Measurements from ENCODE around the gene ARHGAP42.

DNA sequence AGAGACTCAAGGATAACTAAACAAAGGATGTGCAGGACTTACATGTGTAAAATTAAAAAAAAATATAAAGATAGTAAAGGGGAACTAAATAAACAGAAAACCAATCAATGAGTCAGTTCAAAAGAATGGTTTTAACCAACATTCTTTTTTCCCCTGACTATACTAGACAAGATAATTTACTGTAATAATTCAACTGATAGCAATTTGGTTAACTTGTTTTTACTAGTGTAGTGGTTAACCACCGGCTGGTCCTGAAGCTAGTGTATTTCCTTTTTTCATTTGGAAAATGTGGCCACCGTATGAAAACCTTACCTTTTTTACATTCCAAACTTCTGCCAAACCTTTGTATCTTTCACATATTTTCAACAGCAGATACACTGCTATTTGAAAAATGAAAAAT is 123.1 kb downstream of the ARHGAP42 start:
- TF ChIP-seq, protein P1, sequence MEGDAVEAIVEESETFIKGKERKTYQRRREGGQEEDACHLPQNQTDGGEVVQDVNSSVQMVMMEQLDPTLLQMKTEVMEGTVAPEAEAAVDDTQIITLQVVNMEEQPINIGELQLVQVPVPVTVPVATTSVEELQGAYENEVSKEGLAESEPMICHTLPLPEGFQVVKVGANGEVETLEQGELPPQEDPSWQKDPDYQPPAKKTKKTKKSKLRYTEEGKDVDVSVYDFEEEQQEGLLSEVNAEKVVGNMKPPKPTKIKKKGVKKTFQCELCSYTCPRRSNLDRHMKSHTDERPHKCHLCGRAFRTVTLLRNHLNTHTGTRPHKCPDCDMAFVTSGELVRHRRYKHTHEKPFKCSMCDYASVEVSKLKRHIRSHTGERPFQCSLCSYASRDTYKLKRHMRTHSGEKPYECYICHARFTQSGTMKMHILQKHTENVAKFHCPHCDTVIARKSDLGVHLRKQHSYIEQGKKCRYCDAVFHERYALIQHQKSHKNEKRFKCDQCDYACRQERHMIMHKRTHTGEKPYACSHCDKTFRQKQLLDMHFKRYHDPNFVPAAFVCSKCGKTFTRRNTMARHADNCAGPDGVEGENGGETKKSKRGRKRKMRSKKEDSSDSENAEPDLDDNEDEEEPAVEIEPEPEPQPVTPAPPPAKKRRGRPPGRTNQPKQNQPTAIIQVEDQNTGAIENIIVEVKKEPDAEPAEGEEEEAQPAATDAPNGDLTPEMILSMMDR (IDR thresholded peaks at IDR 0.05) = no peak
- TF ChIP-seq POLR2AphosphoS5 (IDR thresholded peaks at IDR 0.05; ENCODE audit: low read depth, low read length) = no peak
- TF ChIP-seq, protein P2, sequence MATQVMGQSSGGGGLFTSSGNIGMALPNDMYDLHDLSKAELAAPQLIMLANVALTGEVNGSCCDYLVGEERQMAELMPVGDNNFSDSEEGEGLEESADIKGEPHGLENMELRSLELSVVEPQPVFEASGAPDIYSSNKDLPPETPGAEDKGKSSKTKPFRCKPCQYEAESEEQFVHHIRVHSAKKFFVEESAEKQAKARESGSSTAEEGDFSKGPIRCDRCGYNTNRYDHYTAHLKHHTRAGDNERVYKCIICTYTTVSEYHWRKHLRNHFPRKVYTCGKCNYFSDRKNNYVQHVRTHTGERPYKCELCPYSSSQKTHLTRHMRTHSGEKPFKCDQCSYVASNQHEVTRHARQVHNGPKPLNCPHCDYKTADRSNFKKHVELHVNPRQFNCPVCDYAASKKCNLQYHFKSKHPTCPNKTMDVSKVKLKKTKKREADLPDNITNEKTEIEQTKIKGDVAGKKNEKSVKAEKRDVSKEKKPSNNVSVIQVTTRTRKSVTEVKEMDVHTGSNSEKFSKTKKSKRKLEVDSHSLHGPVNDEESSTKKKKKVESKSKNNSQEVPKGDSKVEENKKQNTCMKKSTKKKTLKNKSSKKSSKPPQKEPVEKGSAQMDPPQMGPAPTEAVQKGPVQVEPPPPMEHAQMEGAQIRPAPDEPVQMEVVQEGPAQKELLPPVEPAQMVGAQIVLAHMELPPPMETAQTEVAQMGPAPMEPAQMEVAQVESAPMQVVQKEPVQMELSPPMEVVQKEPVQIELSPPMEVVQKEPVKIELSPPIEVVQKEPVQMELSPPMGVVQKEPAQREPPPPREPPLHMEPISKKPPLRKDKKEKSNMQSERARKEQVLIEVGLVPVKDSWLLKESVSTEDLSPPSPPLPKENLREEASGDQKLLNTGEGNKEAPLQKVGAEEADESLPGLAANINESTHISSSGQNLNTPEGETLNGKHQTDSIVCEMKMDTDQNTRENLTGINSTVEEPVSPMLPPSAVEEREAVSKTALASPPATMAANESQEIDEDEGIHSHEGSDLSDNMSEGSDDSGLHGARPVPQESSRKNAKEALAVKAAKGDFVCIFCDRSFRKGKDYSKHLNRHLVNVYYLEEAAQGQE (IDR thresholded peaks at IDR 0.05; ENCODE audit: insufficient read depth in 1 of 2, low read depth in 2 of 2, low read length in 1 of 2) = no peak
- TF ChIP-seq SIN3A (IDR thresholded peaks at IDR 0.05; ENCODE audit: borderline replicate concordance, insufficient read depth, low read depth, low read length) = no peak

All from Panc1 (cell line).